ENCODE measurements around the gene PRAC1.

Gene PRAC1

DNA sequence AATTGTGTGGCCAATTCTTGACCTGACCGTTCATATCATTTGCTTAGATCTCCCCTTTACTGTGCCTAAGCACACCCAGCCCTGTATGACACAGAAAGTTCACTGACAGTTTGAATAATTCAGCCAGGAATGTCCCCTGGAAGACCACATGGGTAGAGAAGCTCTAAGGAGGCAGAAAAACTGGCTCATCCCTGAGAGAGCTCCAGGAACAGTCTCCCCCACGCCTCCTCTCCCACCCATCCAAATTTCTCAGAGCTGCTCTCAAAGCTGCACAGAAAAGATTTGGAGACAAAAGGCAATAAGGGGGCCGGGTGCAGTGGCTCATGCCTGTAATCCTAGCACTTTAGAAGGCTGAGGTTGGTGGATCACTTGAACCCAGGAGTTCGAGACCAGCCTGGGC, 11.2 kb downstream of the PRAC1 start:
- DNase-seq = no peak

DNA sequence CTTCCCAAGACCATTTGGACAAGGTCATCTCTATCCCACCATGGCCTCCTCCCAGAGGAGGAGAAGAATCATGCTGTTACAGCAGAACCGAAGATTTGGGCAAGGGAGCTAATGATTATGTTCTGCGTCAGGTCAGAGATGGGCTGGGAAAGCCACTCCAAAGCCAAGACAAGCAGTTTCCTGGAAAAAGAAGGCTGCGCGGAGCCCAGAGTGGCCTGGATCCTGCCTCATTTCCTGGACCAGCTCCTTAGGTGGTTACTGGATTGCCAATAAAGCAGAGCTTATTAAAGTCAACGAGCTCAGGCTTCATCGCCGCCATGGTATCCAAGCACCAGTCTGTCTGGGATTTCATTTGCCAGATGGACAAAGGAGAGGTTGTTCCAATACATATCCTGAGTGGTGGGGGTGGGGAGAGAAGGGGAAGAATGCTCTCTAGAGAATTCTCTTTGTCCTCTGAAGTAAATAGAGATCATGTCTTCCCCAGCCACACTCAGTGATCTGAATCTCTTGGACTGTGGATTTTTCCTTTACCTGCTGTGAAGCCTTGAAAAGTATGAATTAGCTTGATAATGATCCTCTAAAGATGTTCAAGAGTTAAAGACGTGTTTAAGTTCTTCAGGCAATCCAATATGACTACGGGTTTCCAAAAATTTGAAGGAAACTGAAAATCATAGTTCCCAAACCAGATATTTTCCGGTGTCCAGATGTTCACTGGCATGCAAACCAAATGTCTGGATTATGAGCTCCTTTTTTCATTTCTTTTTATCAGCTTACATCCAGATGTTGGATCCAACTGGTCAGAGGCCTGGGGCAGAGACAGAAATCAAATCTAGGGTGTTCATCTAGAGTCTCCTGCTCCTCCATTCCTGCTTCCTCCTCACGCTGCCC, 17.7 kb downstream of the PRAC1 start:
- no peak for DNase-seq

DNA sequence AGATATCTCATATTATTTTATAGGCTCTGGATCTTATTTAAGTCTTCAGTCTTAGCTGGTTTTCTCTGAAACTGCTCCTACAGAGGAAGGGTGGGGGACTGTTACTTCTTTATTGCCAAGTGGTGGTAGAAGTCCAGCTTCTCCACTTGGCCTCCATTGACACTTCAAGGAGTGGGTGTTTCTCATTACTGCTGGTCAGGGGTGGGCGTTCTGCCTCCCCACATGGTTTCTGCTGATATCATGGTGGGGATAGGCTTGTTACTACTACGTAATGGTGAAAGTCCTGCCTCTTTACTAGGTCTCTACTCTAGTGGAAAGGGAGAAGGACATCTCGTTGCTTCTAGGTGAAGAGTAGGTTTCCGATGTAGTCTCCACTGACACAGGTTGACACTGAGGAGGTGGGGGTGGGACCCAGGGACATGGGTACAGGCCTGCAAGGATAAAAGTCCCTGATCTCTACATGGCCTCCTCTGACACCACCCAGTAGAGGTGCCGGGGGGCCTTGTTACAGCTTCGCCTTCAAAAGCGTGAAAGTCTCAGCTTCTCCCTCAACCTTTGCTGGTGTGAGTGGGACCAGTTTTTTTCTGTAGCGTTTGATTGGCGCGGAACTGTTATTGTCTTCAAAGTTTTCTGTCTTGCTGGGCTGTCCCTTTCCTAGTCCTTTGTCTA, 20.3 kb downstream of the PRAC1 start:
- no peak for DNase-seq

DNA sequence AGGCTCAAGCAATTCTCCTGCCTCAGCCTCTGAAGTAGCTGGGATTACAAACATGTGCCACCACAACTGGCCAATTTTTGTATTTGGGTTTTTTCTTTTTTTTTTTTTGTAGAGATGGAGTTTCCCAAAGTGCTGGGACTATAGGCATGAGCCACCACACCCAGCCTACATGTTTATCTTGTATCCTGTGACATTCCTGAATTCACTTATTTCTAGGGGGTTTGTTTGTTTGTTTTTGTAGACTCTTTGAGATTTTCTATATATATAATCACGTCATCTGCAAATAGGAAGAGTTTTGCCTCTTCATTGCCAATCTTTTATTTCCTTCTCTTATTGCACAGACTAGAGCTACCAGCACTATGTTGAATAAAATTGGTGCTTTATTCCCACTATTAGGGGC, 29.1 kb downstream of the PRAC1 start:
- DNase-seq = no peak

DNA sequence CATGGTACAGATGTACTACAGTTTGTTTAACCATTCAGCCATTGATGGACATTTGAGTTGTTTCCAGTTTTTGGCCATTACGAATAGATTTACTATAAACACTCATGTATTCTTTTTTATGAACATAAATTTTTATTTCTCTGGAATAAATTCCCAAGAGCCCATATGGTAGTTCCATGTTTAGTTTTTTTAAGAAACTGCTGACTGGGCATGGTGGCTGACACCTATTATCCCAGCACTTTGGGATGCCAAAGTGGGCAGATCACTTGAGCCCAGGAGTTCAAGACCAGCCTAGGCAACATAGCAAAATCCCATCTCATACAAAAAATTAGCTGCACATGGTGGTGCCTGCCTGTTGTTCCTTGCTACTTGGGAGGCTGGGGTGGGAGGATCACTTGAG, 30.3 kb downstream of the PRAC1 start:
- no peak for DNase-seq

DNA sequence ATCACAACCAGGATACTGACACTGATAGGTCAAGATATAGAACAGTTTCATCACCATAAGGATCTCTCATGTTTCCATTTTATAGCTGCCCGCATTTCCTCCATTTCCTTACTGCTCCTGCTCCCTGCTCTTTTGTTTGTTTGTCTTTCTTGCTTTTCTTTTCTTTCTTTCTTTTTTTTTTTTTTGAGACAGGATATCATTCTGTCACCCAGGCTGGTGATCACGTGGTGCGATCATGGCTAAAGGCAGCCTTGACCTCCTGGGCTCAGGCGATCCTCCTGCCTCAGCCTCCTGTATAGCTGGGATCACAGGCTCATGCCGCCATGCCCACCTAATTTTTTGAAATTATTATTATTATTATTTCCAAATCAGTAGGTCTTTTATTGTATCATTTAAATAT, 31.7 kb downstream of the PRAC1 start:
- no peak for DNase-seq

DNA sequence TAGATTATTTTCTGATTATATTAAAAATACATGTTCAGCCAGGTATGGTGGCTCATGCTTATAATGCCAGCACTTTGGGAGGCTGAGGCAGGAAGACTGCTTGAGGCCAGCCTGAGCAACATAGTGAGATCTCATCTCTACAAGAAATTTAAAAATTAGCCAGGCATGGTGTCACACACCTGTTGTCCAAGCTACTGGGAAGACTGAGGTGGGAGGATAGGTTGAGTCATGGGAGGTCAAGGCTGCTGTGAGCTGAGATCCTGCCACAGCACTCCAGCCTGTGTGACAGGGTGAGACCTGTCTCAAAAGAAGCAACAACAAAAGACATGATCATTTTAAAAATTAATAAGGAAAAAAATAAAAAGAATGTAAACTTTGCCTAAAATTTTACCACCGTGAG, 40.7 kb downstream of the PRAC1 start:
- DNase-seq = no peak

DNA sequence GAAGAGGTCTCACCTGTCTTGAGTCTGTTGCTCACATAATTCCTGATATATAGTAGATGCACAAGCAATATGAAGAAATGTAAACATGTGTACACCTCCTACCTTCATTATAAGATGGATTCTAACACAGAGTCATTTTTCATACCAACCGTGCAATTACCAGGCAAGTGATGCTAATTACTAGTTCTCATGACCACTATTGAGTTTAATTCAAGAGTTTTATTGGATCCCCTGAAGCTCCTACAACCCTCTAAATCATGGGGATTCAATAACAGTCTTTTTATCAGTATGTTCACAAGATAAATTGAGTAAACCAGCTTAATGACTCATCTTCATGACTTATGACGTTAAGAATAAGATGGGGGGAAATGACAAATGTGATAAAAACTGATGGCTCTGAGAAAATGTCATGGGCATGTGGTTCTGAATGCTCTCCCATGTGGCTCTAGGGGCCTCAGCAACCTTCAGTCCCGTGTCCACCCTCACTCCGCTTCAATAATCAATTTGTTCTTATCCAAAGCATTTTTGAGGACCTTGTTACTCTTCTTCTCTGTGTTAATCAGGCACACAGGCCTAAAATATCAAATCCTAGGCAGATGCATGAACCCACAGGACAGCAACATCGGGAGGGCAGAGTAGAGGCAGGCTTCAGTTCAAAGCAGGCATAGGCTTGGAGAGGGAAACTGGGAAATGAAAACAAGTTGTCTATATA, 42.8 kb downstream of the PRAC1 start:
- no peak for DNase-seq

DNA sequence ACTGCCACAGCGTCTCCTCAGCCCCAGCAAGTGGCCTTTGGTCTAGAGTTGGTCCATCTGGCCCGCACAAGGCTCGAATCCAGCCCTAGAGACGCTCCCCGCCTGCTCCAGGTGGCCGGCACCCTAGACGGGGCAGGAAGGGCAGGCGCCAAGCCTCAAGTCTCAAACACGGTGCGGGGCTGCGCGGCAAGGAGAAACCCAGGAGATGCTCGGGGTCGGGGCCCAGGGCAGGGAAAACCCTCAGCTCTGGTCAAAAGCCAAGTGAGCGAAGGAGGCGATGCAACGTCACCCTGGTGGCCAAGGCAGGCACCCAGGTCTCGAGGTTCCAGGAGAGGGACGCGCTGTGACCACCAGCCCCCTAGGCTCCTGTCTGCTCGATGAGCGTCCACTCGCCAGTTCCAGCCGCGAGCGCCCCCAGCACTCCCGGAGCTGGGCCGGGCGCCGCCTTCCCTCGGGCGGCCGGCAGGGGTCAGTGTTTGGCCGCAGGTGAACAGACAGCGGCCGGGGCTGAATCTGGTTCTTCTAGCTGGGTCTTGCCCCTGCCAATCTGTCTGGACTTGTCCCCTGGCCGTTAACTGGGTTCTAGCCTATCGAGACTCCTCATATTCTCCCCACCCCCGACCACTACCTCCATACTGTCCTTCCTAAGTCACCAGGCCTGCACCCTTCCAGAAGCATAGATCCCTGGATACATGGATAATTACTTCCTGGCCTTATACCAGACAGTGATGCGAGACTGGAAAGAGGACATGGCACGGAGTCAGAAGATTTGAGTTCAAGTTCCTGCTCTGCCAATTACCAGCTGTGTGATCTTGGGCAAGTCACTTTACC, 44.0 kb downstream of the PRAC1 start:
- DNase-seq = peak in 37 of 51 donors; percentile 0 to 66 (median 16)

DNA sequence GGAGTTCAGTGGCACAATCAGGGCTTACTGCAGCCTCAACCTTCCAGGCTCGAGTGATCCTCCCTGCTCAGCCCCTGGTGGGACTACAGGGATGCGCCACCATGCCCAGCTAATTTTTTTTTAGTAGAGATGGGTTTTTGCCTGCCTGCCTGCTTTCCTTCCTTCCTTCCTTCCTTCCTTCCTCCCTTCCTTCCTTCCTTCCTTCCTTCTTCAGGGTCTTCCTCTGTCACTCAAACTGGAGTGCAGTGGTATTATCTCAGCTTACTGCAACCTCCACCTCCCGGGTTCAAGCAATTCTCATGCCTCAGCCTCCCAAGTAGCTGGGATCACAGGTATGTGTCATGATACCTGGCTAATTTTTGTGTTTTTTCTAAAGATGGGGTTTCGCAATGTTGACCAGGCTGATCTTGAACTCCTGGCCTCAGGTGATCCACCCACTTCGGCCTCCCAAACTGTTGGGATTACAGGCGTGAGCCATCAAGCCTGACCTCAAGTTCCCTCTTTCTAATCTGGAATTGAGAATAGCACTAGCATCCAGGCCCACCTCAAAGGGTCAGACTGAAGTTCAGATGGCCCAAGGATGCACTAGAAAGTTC, 45.3 kb downstream of the PRAC1 start:
- no peak for DNase-seq

DNA sequence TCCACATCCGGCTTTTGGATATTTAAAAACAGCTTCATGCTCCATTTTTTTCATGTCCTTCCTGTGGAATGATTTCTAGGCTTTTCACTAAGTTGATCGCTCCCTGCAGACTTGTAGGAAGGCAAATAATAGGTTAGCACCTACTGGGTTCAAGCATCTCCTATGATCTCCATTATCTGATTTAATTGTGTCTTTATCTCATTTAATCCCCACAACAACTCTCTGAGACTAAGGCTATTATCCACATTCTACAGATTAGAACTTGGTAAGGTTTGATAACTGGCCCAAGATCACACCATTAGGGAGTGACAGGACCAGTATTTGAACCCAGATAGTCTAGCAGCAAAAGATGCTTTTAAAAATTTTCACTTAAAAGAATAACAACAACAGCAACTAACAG, 50.0 kb downstream of the PRAC1 start:
- no peak for DNase-seq
